Nephron progenitor cell (in vitro differentiated cells): ENCODE measurements around the gene NCBP1.
A peak's percentile ranks its signal among the peaks of the same experiment; 100 is the strongest.
"Not testable (repeated sequence)": the region's sequence is repeated elsewhere in the genome, so short reads cannot be mapped to it uniquely, and the experiment has no call there.

ENCODE experiments used
- DNase-seq: peaks from one replicate; pipeline ENCODE4 v3.0.0; 2021
- H3K27ac Mint-ChIP-seq: 2 replicates; pipeline ENCODE4 v1.8.0; 2021; ENCODE audit warnings: mild to moderate bottlenecking, moderate library complexity, mixed read lengths
- H3K27me3 Mint-ChIP-seq: 2 replicates; pipeline ENCODE4 v1.8.0; 2021; ENCODE audit warnings: mild to moderate bottlenecking, low read depth, mixed read lengths; ENCODE audit not compliant: poor library complexity
- H3K36me3 Mint-ChIP-seq: 2 replicates; pipeline ENCODE4 v1.8.0; 2021; ENCODE audit warnings: low read depth, mixed read lengths
- H3K4me1 Mint-ChIP-seq: 2 replicates; pipeline ENCODE4 v1.8.0; 2021; ENCODE audit warnings: mixed read lengths
- H3K4me3 Mint-ChIP-seq: 2 replicates; pipeline ENCODE4 v1.8.0; 2021; ENCODE audit warnings: mild to moderate bottlenecking, moderate library complexity, mixed read lengths
- H3K9me3 Mint-ChIP-seq: 2 replicates; pipeline ENCODE4 v1.8.0; 2021; ENCODE audit warnings: mild to moderate bottlenecking, moderate library complexity, mixed read lengths
- CTCF ChIP-seq: fragments of 200-600 bp; sonication (generic); IDR thresholded peaks from 2 replicates; pipeline ENCODE4 v1.5.0; 2021; ENCODE audit warnings: antibody characterized with exemption

Gene NCBP1

DNA sequence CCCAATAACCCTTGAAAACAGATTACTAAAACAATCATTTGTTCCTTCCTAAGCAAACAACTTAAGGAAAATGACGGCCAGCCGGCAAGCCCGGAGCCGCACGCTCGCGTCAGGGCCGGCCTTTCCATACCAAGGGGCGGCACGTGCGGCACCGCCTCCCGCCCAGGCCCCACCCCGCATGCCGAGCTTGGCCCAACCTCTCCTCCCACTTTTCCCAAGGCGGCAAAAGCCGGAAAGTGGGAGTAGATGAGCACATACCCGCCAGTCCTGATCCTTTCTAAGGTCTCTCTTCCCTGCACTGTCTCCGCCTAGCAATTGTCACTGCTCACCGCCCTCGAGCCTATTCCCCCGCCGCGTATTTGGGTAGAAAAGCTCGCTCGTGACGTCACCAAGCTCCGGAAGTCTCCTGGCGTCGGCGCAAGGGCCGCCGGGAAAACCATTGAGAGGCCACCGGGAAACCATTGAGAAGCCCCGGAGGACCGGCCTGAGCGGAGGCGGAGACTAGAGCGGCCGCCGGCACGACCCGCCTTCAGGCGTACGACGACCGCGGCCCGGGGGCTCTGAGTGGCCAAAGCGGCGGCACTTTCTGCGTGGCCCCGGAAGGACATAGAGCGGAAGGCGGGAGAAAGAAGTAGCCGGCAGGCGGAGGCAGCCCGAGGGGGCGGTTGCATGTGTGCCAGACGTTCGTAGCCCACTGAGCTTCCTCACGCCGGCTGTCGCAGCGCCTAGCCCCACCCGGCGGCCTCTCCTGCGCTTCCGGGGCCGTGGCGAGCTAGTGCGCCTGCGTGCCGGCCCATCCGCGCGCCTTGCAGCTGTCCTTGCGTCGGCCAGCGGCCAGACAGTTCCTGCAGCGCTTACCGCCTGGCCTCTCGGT lies at the start of gene NCBP1, which contains the start of gene TSTD2:
NCBP1 (plus strand) TSS at position 837 of the 874 bp plus-strand sequence. CDS start 61 bp downstream, outside the sequence.
TSTD2 (minus strand) TSS at position 384 of the 874 bp plus-strand sequence. CDS start 5,806 bp downstream, outside the sequence.
- TF ChIP-seq CTCF = no peak
- Mint-ChIP-seq H3K36me3 (no peaks in the 10 kb centered on the region), H3K27ac (peak within 1 kb of the TSS; percentile 100), H3K9me3 (no peaks in the 10 kb centered on the region), H3K4me3 (peak within 1 kb of the TSS; percentile 92), H3K27me3 (no peaks in the 10 kb centered on the region), H3K4me1 (peaks cover 61% of the 10 kb centered on the region)
- peak; percentile 93 for DNase-seq

GRCh38 chr9:97584778-97585177 lies 48.8 kb upstream of the NCBP1 start:
- not testable (repeated sequence) for H3K4me1 Mint-ChIP-seq, H3K27ac Mint-ChIP-seq, H3K4me3 Mint-ChIP-seq, DNase-seq, H3K27me3 Mint-ChIP-seq
- peaks cover 14% of the 10 kb centered on the region for H3K36me3 Mint-ChIP-seq
- peaks cover 21% of the 10 kb centered on the region for H3K9me3 Mint-ChIP-seq

DNA sequence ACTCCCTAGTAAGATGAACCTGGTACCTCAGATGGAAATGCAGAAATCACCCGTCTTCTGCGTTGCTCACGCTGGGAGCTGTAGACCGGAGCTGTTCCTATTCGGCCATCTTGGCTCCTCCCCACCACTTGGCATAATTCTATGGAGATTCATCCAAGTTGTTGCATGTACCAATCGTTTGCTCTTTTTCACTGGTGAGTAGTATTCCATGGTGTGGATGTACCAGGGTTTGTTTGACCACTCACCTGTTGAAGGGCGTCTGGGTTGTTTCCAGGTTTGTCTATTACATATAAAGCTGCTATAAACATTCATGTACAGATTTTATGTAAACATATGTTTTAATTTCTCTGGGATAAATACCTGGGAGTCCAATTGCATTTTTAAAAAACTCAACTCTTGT lies 46.7 kb upstream of the NCBP1 start:
- Mint-ChIP-seq H3K9me3 (peaks cover 18% of the 10 kb centered on the region), H3K36me3 (peaks cover 14% of the 10 kb centered on the region)
- not testable (repeated sequence) for H3K4me3 Mint-ChIP-seq, H3K27ac Mint-ChIP-seq, DNase-seq, H3K27me3 Mint-ChIP-seq, H3K4me1 Mint-ChIP-seq

DNA sequence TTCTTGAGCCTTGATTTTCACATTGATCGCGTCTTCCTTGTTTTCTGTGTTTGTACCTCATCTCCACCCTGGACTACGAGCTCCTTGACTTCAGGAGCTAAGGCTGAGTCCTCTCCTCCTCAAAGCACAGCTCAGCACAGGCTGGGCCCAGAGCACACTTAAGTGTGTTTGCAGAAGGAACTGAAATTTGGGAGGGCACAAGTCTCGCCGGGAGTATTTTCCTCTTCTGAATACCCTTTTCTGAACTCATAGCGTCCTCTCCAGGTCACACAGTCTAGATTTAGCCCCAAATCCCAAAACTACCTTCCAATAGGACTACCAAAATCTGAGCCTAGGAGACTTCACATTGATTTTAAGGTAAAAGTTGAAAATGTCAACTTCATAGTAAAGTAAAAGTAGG lies 42.1 kb upstream of the NCBP1 start:
- H3K27me3 Mint-ChIP-seq = peaks cover 11% of the 10 kb centered on the region
- H3K4me1 Mint-ChIP-seq = peaks cover 6% of the 10 kb centered on the region
- no peak overlapping the region for H3K27ac Mint-ChIP-seq
- TF ChIP-seq CTCF = no peak
- peaks cover 18% of the 10 kb centered on the region for H3K9me3 Mint-ChIP-seq
- DNase-seq = no peak
- no peak overlapping the region for H3K4me3 Mint-ChIP-seq
- H3K36me3 Mint-ChIP-seq = peaks cover 14% of the 10 kb centered on the region

- peaks cover 12% of the 10 kb centered on the region for H3K9me3 Mint-ChIP-seq
- DNase-seq = no peak
- peaks cover 6% of the 10 kb centered on the region for H3K4me1 Mint-ChIP-seq
- TF ChIP-seq CTCF = no peak
- no peak overlapping the region for H3K27ac Mint-ChIP-seq
- H3K4me3 Mint-ChIP-seq = no peak overlapping the region
- H3K27me3 Mint-ChIP-seq = peaks cover 11% of the 10 kb centered on the region
- peaks cover 10% of the 10 kb centered on the region for H3K36me3 Mint-ChIP-seq
Measured at GRCh38 chr9:97592126-97592525, 41.5 kb upstream of the NCBP1 start.

DNA sequence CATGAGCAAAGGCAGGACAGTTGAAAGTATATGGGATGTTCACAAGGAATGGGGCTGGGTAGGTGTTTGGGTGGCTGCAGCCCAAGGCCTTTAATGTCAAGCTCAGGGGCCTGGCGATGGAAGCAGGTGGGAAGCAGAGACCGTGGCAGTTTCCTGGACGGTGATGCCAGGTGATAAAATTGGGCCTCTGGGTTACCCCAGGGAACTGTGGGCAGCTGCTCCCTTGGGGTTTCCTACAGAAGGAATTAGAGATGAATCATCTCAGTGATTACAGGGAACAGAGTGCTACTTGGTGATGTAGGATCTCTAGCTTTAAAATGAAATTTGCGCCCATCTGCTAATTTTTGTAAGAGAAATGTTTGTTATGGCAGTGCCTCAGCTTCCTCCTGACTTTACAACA lies 39.7 kb upstream of the NCBP1 start:
- peaks cover 10% of the 10 kb centered on the region for H3K4me1 Mint-ChIP-seq
- H3K27me3 Mint-ChIP-seq = peaks cover 14% of the 10 kb centered on the region
- H3K36me3 Mint-ChIP-seq = no peaks in the 10 kb centered on the region
- no peak for DNase-seq
- no peaks in the 10 kb centered on the region for H3K9me3 Mint-ChIP-seq
- H3K27ac Mint-ChIP-seq = no peak overlapping the region
- no peak overlapping the region for H3K4me3 Mint-ChIP-seq
- no peak for TF ChIP-seq CTCF
